K562 (cell line): ENCODE data around the gene NHS. TPM values are rescaled to one million over a fixed set of nuclear protein-coding genes. Genes with fewer than 3 reads are reported as not detected.

Experiments
- ATAC-seq: fragments of 200-7000 bp; cut with Tn5 transposase; 3 replicates; pipeline ENCODE4 v1.9.1; 2020; ENCODE audit warnings: moderate library complexity
- BruUV-seq: library from RNA; stranded (reverse); fragments of 400-500 nt; replicated peaks from 2 replicates; lab custom pipeline; 2021; lab: Mats Ljungman, UMichigan
- CTCF ChIA-PET: fragments of 300-600 bp; formaldehyde crosslinking; extraction: SDS; loops from one replicate; lab custom pipeline; 2021; ENCODE audit warnings: low intra/inter-chr PET ratio; lab: Yijun Ruan, JAX
- POLR2A ChIA-PET: fragments of 300-600, 350-650 bp; sonication (Branson Sonifier 250); formaldehyde crosslinking; extraction: SDS; loops from one replicate; lab custom pipeline; 2021; ENCODE audit warnings: antibody characterized with exemption, inconsistent platforms; lab: Yijun Ruan, JAX
- DNase-seq, 4 experiments: peaks; one replicate each; pipeline versions ENCODE4 v3.0.0 to v3.0.0-alpha.2; 2011 to 2018; ENCODE audit warnings: low spot score in 3 of 4, mixed read lengths in 3 of 4; ENCODE audit errors: extremely low read depth in 1 of 4
- FAIRE-seq: peaks from 2 replicates; lab custom pipeline; 2011; peaks lifted over from hg19 to GRCh38; lab: Jason Lieb, UNC
- H2AFZ ChIP-seq: 2 replicates; pipeline ENCODE4 v1.6.0; 2011; ENCODE audit warnings: low read depth, low read length, control low read depth, inconsistent platforms
- H3K27ac ChIP-seq: fragments of 200-600 bp; 3 replicates; pipeline ENCODE4 v1.8.0; 2011; ENCODE audit warnings: low read depth, mild to moderate bottlenecking, control low read depth, inconsistent platforms, low read length, moderate library complexity, mixed read lengths; ENCODE audit errors: extremely low read depth
- H3K27me3 ChIP-seq, 2 experiments: fragments of 300-600 bp in 1 of 2; 2 replicates in 1 of 2; 3 replicates in 1 of 2; pipeline versions ENCODE4 v1.6.0 to v1.8.0; 2011; ENCODE audit warnings: inconsistent platforms in 2 of 2, low read length in 2 of 2, mild to moderate bottlenecking in 1 of 2, mixed read lengths in 1 of 2, moderate library complexity in 1 of 2; ENCODE audit not compliant: control insufficient read depth in 2 of 2, insufficient read depth in 2 of 2
- H3K36me3 ChIP-seq: fragments of 300-600 bp; 3 replicates; pipeline ENCODE4 v1.8.0; 2011; ENCODE audit warnings: mild to moderate bottlenecking, low read length, inconsistent platforms; ENCODE audit not compliant: control insufficient read depth, insufficient read depth
- H3K4me1 ChIP-seq, 2 experiments: fragments of 200-600 bp in 1 of 2; replicated peaks in 1 of 2; 2 replicates in 1 of 2; 3 replicates in 1 of 2; pipeline versions ENCODE4 v1.5.1 to v1.8.0; 2011; ENCODE audit warnings: inconsistent platforms in 2 of 2, low read length in 2 of 2, mild to moderate bottlenecking in 1 of 2, mixed read lengths in 1 of 2, moderate library complexity in 1 of 2; ENCODE audit not compliant: control insufficient read depth in 2 of 2, insufficient read depth in 2 of 2
- H3K4me2 ChIP-seq: 2 replicates; pipeline ENCODE4 v1.6.1; 2011; ENCODE audit warnings: low read length, control low read depth, inconsistent platforms, mixed read lengths; ENCODE audit not compliant: insufficient read depth
- H3K4me3 ChIP-seq: fragments of 200-600 bp; sonication (generic), shearing (Covaris generic); 2 replicates; pipeline ENCODE4 v1.5.1; 2016; ENCODE audit warnings: control low read depth, inconsistent platforms
- H3K79me2 ChIP-seq: fragments of 200-600 bp; 3 replicates; pipeline ENCODE4 v1.8.0; 2011; ENCODE audit warnings: low read length, inconsistent platforms; ENCODE audit not compliant: control insufficient read depth, insufficient read depth
- H3K9ac ChIP-seq, 2 experiments: 2 replicates each; pipeline versions ENCODE4 v1.6.0 to v1.6.1; 2011; ENCODE audit warnings: low read depth in 2 of 2, low read length in 2 of 2, control low read depth in 1 of 2, inconsistent platforms in 1 of 2, mild to moderate bottlenecking in 1 of 2, mixed read lengths in 1 of 2; ENCODE audit not compliant: insufficient read depth in 1 of 2
- H3K9me1 ChIP-seq: one replicate; pipeline ENCODE4 v1.6.0; 2011; ENCODE audit warnings: inconsistent platforms, mild to moderate bottlenecking, low read length, moderate library complexity; ENCODE audit not compliant: control insufficient read depth, insufficient read depth
- H3K9me3 ChIP-seq: replicated peaks from 2 replicates; pipeline ENCODE4 v1.5.1; 2011; ENCODE audit warnings: low read depth, low read length, inconsistent platforms; ENCODE audit not compliant: control insufficient read depth, insufficient read depth
- H4K20me1 ChIP-seq: replicated peaks from 2 replicates; pipeline ENCODE4 v1.6.1; 2011; ENCODE audit warnings: low read length, inconsistent platforms, mixed read lengths; ENCODE audit not compliant: control insufficient read depth, insufficient read depth
- CXXC5 ChIP-seq: fragments of 250-450 bp; sonication (Bioruptor Pico); IDR thresholded peaks from 2 replicates; pipeline ENCODE4 v1.8.0; 2022; ENCODE audit warnings: inconsistent platforms, mild to moderate bottlenecking, moderate library complexity
- E2F3 ChIP-seq: fragments of 250-450 bp; sonication (Bioruptor Pico); IDR thresholded peaks from 2 replicates; pipeline ENCODE4 v1.4.0; 2020; ENCODE audit warnings: mild to moderate bottlenecking
- ESRRA ChIP-seq: fragments of 450-650 bp; IDR thresholded peaks from 2 replicates; pipeline ENCODE4 v1.6.1; 2014; ENCODE audit warnings: low read depth, mild to moderate bottlenecking, moderate library complexity, borderline replicate concordance
- ETV6 ChIP-seq, 3 experiments: fragments of 150-350 bp in 1 of 3; sonication (generic) in 1 of 3; formaldehyde crosslinking in 1 of 3; IDR thresholded peaks; 2 replicates each; pipeline versions ENCODE4 v1.6.1 to v1.8.0; 2014 to 2022; ENCODE audit warnings: borderline replicate concordance in 2 of 3, low read depth in 2 of 3, antibody characterized with exemption in 1 of 3, low read length in 1 of 3, mild to moderate bottlenecking in 1 of 3, missing genetic modification reagents in 1 of 3
- HCFC1 ChIP-seq: IDR thresholded peaks from 2 replicates; pipeline ENCODE4 v1.6.1; 2012; ENCODE audit warnings: low read depth, low read length, improper control_type of control experiment
- MAZ ChIP-seq, 2 experiments: fragments of 450-650 bp in 1 of 2; sonication (generic) in 1 of 2; formaldehyde crosslinking; IDR thresholded peaks in 1 of 2; conservative IDR thresholded peaks in 1 of 2; 2 replicates each; pipeline versions ENCODE4 v1.4.0 to v1.5.0; 2020; ENCODE audit warnings: mild to moderate bottlenecking in 1 of 2, missing genetic modification reagents in 1 of 2
- MXI1 ChIP-seq: IDR thresholded peaks from 2 replicates; pipeline ENCODE4 v1.6.1; 2011; ENCODE audit warnings: low read depth, mild to moderate bottlenecking, improper control_type of control experiment, low read length
- NCOA4 ChIP-seq: fragments of 450-650 bp; IDR thresholded peaks from 2 replicates; pipeline ENCODE4 v1.6.1; 2018; ENCODE audit warnings: mild to moderate bottlenecking; ENCODE audit not compliant: partially characterized antibody
- RFX1 ChIP-seq: fragments of 450-650 bp; IDR thresholded peaks from 2 replicates; pipeline ENCODE4 v1.6.1; 2016; ENCODE audit warnings: mild to moderate bottlenecking, moderate library complexity
- SAFB ChIP-seq: fragments of 200-400 bp; formaldehyde crosslinking; IDR thresholded peaks from 2 replicates; pipeline ENCODE4 v1.6.1; 2017; ENCODE audit warnings: low read depth, low read length, borderline replicate concordance
- U2AF2 ChIP-seq: fragments of 200-400 bp; formaldehyde crosslinking; optimal IDR thresholded peaks from 2 replicates; pipeline ENCODE3; 2017; ENCODE audit warnings: low read depth, mild to moderate bottlenecking, low read length
- ZNF316 ChIP-seq: fragments of 450-650 bp; IDR thresholded peaks from 2 replicates; pipeline ENCODE4 v1.6.1; 2016
- ZNF444 ChIP-seq: fragments of 250-450 bp; sonication (Bioruptor Pico); IDR thresholded peaks from 2 replicates; pipeline ENCODE4 v1.4.0; 2020; ENCODE audit warnings: mild to moderate bottlenecking, moderate library complexity
- ZNF445 ChIP-seq: fragments of 250-450 bp; sonication (Bioruptor Pico); IDR thresholded peaks from 2 replicates; pipeline ENCODE4 v1.4.0; 2020; ENCODE audit warnings: low read depth, mild to moderate bottlenecking, moderate library complexity
- ZZZ3 ChIP-seq: fragments of 450-650 bp; IDR thresholded peaks from 2 replicates; pipeline ENCODE4 v1.6.1; 2016; ENCODE audit warnings: antibody characterized with exemption, mild to moderate bottlenecking, moderate library complexity
- WGBS: fragments of 100-300 bp; shearing (Covaris generic); methylation state at CpG from one replicate; pipeline ENCODE4 v1.1.6; 2016; ENCODE audit warnings: low coverage, mixed read lengths; ENCODE audit not compliant: insufficient coverage; ENCODE audit errors: missing lambda C conversion rate; 5-methylcytosine and 5-hydroxymethylcytosine counted together
- in situ Hi-C: fragments of 300-500 bp; cut with MboI; formaldehyde crosslinking; loops from 4 replicates; pipeline ENCODE4 v1.15.0; 2018; ENCODE audit warnings: inconsistent platforms, mixed read lengths
- intact Hi-C: fragments of 100-400 bp; cut with micrococcal nuclease; formaldehyde crosslinking; loops from 2 replicates; pipeline ENCODE4 v1.14.2; 2022
- polyA plus RNA-seq, 8 experiments: library from polyadenylated mRNA; depleted of rRNA in 4 of 8; stranded (reverse) in 5 of 8; unstranded in 3 of 8; fragments of >200 nt; fragmentation: Nextera tagmentation in 2 of 8; fragmentation: Illumina TruSeq in 1 of 8; extraction: Ambion mirVana in 2 of 8; extraction: Trizol in 1 of 8; gene quantifications; 2 replicates each; pipeline versions ENCODE4 v1.2.1 to v1.2.3, GENCODE V29; 2011 to 2014; ENCODE audit warnings: inconsistent platforms in 1 of 8, missing spikeins in 1 of 8
- total RNA-seq, 7 experiments: library from RNA; depleted of rRNA in 6 of 7; stranded (reverse); fragments of >200 nt in 6 of 7; fragmentation: Illumina TruSeq in 2 of 7; extraction: Trizol in 2 of 7; gene quantifications; 2 replicates each; pipeline versions ENCODE4 v1.2.1 to v1.2.3, GENCODE V29; 2011 to 2021; ENCODE audit warnings: low replicate concordance in 1 of 7
- TF ChIP-seq, protein P1 (sequence below): fragments of 450-650 bp; formaldehyde crosslinking; IDR thresholded peaks from 2 replicates; pipeline ENCODE4 v1.4.0; 2020; ENCODE audit warnings: mild to moderate bottlenecking, moderate library complexity
- TF ChIP-seq, protein P2 (sequence below), 2 experiments: fragments of 250-450 bp in 1 of 2; fragments of 450-650 bp in 1 of 2; sonication (Bioruptor Pico) in 1 of 2; IDR thresholded peaks; 2 replicates each; pipeline versions ENCODE4 v1.6.1 to v1.8.0; 2016 to 2021; ENCODE audit warnings: mild to moderate bottlenecking in 2 of 2, moderate library complexity in 2 of 2, missing compliant biosample characterization in 1 of 2, missing genetic modification characterization in 1 of 2

NHS gene
- total and polyA plus RNA-seq, 9 of the 15 experiments (the other 6 are each of a cell fraction or from before 2014, with no cell fraction given) = 0.02 TPM; not detected in 8

DNA sequence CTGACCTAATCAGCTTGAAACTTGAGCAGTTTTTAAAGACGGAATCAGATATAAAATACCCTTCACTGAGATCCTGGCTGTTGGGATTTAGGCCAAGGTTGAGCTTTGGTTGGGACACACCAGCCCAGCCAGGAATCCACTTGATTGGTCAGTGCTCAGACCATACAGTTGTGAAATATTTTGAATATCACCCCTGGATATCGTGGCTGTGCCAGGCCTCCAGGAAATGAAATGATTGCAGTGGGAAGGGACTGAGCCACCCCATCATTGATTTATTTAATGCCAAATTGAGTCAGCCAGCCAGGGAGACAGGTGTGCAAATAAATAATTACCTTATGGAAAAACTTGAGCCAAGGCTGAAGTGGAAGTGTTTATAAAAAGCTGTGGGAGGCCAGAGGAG, 233.9 kb downstream of the NHS start:
- no TSS peak for BruUV-seq
- Histone ChIP-seq H2AFZ (no peak overlapping the region), H3K27ac (no peak overlapping the region), H3K9ac (no peak overlapping the region), H3K4me1 (no peaks in the 10 kb centered on the region), H3K4me3 (no peak overlapping the region), H3K27me3 (no peaks in the 10 kb centered on the region), H3K36me3 (no peaks in the 10 kb centered on the region), H4K20me1 (no peaks in the 10 kb centered on the region; the same call in 1 of the 2 replicates), H3K9me1 (no peaks in the 10 kb centered on the region), H3K9me3 (no peaks in the 10 kb centered on the region), H3K4me2 (no peak overlapping the region), H3K79me2 (no peaks in the 10 kb centered on the region)
- 0% methylated on average over 2 of the region's 2 CpGs for WGBS
- CTCF ChIA-PET = no interaction called here
- ATAC-seq (no peak), DNase-seq (no peak), FAIRE-seq (no peak)
- POLR2A ChIA-PET = no interaction called here
- TF ChIP-seq ETV6 (IDR thresholded peaks at IDR 0.05; ENCODE audit: borderline replicate concordance in 1 of 2, low read depth in 2 of 2, low read length in 1 of 2) = no peak
- TF ChIP-seq ETV6 (CRISPR knock-in tag; IDR thresholded peaks at IDR 0.05; ENCODE audit: borderline replicate concordance) = no peak
- TF ChIP-seq ZNF444 (CRISPR knock-in tag) = no peak
- TF ChIP-seq, protein P1, sequence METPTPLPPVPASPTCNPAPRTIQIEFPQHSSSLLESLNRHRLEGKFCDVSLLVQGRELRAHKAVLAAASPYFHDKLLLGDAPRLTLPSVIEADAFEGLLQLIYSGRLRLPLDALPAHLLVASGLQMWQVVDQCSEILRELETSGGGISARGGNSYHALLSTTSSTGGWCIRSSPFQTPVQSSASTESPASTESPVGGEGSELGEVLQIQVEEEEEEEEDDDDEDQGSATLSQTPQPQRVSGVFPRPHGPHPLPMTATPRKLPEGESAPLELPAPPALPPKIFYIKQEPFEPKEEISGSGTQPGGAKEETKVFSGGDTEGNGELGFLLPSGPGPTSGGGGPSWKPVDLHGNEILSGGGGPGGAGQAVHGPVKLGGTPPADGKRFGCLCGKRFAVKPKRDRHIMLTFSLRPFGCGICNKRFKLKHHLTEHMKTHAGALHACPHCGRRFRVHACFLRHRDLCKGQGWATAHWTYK = no peak
- no peak for TF ChIP-seq ZNF445 (CRISPR knock-in tag)
- no peak for TF ChIP-seq NCOA4
- no peak for TF ChIP-seq MXI1
- TF ChIP-seq E2F3 = no peak
- TF ChIP-seq MAZ (CRISPR knock-in tag; conservative IDR thresholded peaks at IDR 0.05 in 1 of 2, IDR thresholded peaks at IDR 0.05 in 1 of 2) = no peak
- no peak for TF ChIP-seq ESRRA
- no peak for TF ChIP-seq SAFB
- no peak for TF ChIP-seq CXXC5
- TF ChIP-seq, protein P2, sequence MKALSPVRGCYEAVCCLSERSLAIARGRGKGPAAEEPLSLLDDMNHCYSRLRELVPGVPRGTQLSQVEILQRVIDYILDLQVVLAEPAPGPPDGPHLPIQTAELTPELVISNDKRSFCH (CRISPR knock-in tag; IDR thresholded peaks at IDR 0.05) = no peak
- TF ChIP-seq, protein P2 (tag; IDR thresholded peaks at IDR 0.05) = no peak
- TF ChIP-seq RFX1 = no peak
- no peak for TF ChIP-seq ZNF316
- no peak for TF ChIP-seq ZZZ3
- TF ChIP-seq HCFC1 = no peak
- no peak for TF ChIP-seq U2AF2
- intact Hi-C loops = no loop called here
- in situ Hi-C loops = no loop called here
